Skin epidermis (tissue), 12 donors: ENCODE measurements around the gene CFAP161.
"Not testable (repeated sequence)": the region's sequence is repeated elsewhere in the genome, so short reads cannot be mapped to it uniquely, and the experiment has no call there.

Experiments used
- H3K27ac ChIP-seq, 21 experiments: fragments of 200-600 bp; sonication (generic) in 11 of 21; one replicate each; pipeline ENCODE4 v1.5.0; 2020; ENCODE audit warnings: mild to moderate bottlenecking in 3 of 21, inconsistent platforms in 2 of 21, moderate library complexity in 2 of 21
- H3K4me3 ChIP-seq, 7 experiments: fragments of 200-600 bp; sonication (generic) in 2 of 7; one replicate each; pipeline ENCODE4 v1.5.0; 2020; ENCODE audit warnings: inconsistent platforms in 2 of 7, mild to moderate bottlenecking in 2 of 7, moderate library complexity in 1 of 7

CFAP161 gene

GRCh38 chr15:81103857-81104256, 30.2 kb upstream of the CFAP161 start:
- Histone ChIP-seq H3K27ac (no peak overlapping the region), H3K4me3 (no peak overlapping the region)

GRCh38 chr15:81105545-81105944, 28.5 kb upstream of the CFAP161 start:
- no peak overlapping the region for H3K27ac ChIP-seq
- no peak overlapping the region for H3K4me3 ChIP-seq

GRCh38 chr15:81106560-81106959, 27.5 kb upstream of the CFAP161 start:
- Histone ChIP-seq H3K4me3 (no peak overlapping the region), H3K27ac (no peak overlapping the region)

- no peak overlapping the region for H3K27ac ChIP-seq
Observed at GRCh38 chr15:81107889-81108288, 26.2 kb upstream of the CFAP161 start.

GRCh38 chr15:81108427-81108826, 25.6 kb upstream of the CFAP161 start:
- Histone ChIP-seq H3K27ac (no peak overlapping the region), H3K4me3 (no peak overlapping the region)

More at GRCh38 chr15:81107889-81108288, 26.2 kb upstream of the CFAP161 start:
- no peak overlapping the region for H3K4me3 ChIP-seq

GRCh38 chr15:81111018-81111417, 23.1 kb upstream of the CFAP161 start:
- H3K27ac ChIP-seq, result no peak overlapping the region
- H3K4me3 ChIP-seq, result no peak overlapping the region

- no peak overlapping the region for H3K27ac ChIP-seq
- no peak overlapping the region for H3K4me3 ChIP-seq
Observed at GRCh38 chr15:81111510-81112470, 22.3 kb upstream of the CFAP161 start.

GRCh38 chr15:81113204-81113657, 20.8 kb upstream of the CFAP161 start:
- Histone ChIP-seq H3K27ac (no peak overlapping the region), H3K4me3 (no peak overlapping the region)

- no peak overlapping the region for H3K4me3 ChIP-seq
- no peak overlapping the region for H3K27ac ChIP-seq
Observed at GRCh38 chr15:81113861-81114291, 20.2 kb upstream of the CFAP161 start.

- H3K27ac ChIP-seq, result peak overlapping the region in 1 of 21 experiments; percentile 65
- no peak overlapping the region for H3K4me3 ChIP-seq
Observed at GRCh38 chr15:81115054-81115939, 18.8 kb upstream of the CFAP161 start.

GRCh38 chr15:81117136-81117535, 16.9 kb upstream of the CFAP161 start:
- Histone ChIP-seq H3K27ac (peak overlapping the region in 7 of 21 experiments; percentile 2 to 65 (median 50)), H3K4me3 (no peak overlapping the region)

GRCh38 chr15:81117581-81117980, 16.5 kb upstream of the CFAP161 start:
- Histone ChIP-seq H3K27ac (peak overlapping the region in 1 of 21 experiments; percentile 65), H3K4me3 (no peak overlapping the region)

GRCh38 chr15:81118361-81118760, 15.7 kb upstream of the CFAP161 start:
- H3K4me3 ChIP-seq, result no peak overlapping the region
- H3K27ac ChIP-seq, result no peak overlapping the region

GRCh38 chr15:81120069-81120468, 14.0 kb upstream of the CFAP161 start:
- Histone ChIP-seq H3K4me3 (no peak overlapping the region), H3K27ac (no peak overlapping the region)

GRCh38 chr15:81126892-81127291, 7.2 kb upstream of the CFAP161 start:
- no peak overlapping the region for H3K4me3 ChIP-seq
- H3K27ac ChIP-seq, result no peak overlapping the region

- H3K4me3 ChIP-seq, H3K27ac ChIP-seq: not testable (repeated sequence)
Observed at GRCh38 chr15:81141478-81141877, 7.4 kb downstream of the CFAP161 start.

GRCh38 chr15:81146006-81146405, 11.9 kb downstream of the CFAP161 start:
- no peak overlapping the region for H3K27ac ChIP-seq

GRCh38 chr15:81146466-81146865, 12.4 kb downstream of the CFAP161 start:
- H3K4me3 ChIP-seq, result no peak overlapping the region
- H3K27ac ChIP-seq, result no peak overlapping the region

More at GRCh38 chr15:81146006-81146405, 11.9 kb downstream of the CFAP161 start:
- no peak overlapping the region for H3K4me3 ChIP-seq

GRCh38 chr15:81151389-81151788, 17.3 kb downstream of the CFAP161 start:
- Histone ChIP-seq H3K27ac (no peak overlapping the region), H3K4me3 (no peak overlapping the region)

GRCh38 chr15:81152339-81152738, 18.3 kb downstream of the CFAP161 start:
- Histone ChIP-seq H3K27ac (no peak overlapping the region), H3K4me3 (no peak overlapping the region)
